NCI-H146 (cell line): ENCODE measurements around the gene IFNLR1.

Source experiments
- DNase-seq: peaks from one replicate; lab custom pipeline; 2025; lab: John Stamatoyannopoulos, UW

IFNLR1 gene

DNA sequence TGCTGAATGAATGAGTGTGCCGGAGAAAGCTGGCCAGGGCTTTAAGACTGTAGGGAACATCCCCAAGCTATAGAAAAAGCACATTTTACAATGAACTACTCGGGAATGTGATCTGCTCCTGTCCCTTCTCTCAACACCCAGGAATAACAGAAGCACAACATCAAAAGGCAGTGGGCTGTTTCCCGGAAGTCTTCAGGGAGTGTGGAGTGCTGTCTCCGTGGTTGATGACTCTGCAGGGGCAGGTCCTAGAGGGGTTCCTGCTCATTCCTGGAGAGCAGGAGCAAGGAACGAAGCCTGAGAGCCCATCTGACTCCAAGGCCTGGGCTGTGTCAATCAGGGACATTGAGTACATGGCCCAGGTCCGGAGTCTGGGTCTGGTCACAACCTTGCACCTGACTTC, 39.3 kb downstream of the IFNLR1 start:
- no peak for DNase-seq

GRCh38 chr1:24147194-24147593, 39.9 kb downstream of the IFNLR1 start:
- no peak for DNase-seq

DNA sequence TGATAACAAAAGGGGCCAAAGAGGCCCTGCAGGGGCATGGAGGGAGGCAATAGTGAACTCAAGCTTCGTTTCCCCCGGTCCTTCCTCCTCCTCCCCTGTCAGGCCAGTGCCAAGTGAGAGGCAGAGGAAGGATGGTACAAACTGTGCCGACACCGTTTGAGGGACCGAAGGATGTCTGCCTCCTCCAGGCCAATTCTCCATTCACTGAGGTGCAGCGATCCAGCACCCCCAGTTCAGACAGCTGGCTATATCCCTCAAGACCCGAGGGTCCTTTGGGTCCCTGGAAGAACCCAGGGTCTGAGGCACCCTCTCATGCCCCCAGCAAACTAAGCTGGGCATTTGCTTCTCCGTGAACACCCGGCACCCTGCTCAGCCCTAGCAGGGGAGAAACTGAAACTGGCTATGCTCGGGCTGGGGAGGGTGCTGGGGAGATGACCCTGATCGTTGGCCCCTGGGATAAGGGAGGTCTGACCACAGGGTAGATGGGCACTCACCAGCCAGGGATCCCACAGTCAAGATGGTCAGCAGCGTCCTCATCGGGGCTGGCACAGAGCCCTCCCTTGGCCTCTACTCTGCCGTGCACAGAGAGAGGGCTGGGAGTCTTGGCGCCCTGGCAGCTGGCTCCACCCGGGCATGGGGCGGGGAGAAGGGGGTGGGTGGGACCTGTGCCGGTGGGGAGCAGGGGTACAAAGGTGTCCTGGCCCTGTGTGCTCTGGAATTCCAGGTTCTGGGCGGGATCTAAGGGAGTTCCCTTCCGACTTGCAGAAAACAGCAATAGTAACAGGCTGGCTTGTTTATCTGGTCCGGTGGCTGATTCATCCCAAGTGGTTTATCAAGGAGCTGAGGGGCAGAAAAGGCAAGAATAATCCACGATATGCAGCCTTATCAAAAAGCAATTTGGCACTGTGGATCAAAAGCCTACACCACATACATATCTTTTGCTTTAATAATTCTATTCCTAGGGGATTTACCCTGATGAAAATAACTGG, 44.2 kb downstream of the IFNLR1 start, which contains the start of gene IL22RA1:
TSS of gene IL22RA1 (minus strand) at position 595 of the 989 bp plus-strand sequence. CDS start at position 537, 58 bp downstream.
- peak; percentile 28 for DNase-seq

DNA sequence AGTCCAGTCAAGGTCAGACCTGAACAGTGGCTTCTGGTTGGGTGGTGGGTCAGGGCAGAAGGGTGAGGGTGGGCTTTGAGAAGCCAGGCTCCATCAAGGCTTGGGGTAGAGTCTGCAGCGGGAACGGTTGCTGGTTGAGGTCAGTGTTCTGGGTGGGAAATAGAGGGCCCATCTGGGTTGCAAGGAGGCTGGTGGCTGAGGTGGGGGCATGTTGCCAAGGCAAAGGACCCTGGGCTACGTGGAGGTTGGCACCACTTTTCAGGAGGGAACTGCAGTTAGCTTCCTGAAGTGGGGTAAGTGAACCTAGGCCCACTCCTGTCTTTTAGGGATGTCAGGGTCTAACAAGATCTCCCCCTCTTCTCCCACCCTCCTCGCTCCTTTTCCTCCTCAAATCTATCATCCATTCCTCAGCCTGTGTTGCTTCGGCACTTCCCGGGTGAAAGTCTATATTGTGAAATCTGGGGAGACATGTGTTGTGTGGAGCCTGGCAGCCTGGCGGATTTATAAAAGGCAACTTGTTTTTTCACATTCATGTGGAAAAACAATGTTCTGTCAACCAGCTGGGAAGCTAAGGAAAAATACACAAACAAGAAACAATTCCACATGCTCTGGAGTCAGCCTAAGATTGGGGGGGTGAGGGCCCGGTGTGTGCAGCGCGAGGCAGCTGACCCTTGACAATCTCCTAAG, 45.6 kb downstream of the IFNLR1 start:
- no peak for DNase-seq

GRCh38 chr1:24140741-24141181, 46.3 kb downstream of the IFNLR1 start:
- DNase-seq: no peak

DNA sequence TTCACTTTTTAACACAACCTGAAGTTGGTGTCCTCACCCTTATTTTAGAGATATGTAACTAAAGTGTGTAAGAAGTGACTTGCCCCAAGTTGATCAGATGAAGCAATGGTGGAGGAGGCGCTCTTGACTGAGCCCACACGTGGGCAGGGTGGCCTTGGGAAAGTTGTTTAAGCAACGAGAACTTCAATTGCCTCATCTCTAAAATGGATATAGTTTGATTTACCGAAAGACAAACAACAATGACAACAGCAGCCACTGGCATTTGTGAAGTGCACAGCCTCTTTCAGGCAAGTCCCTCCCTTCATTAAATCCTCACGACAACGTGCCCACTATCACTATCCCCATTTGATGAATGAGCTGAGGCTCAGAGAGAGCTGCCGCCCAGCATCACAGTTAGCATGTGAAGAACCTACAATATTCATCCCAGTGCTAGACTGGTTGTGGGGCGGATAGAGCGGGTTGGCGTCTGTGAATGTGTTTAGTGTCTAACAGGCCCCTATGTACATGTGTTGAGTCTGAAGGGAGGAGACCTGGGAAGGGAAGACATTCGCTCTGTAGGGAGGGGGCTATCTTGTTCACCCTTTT, 47.2 kb downstream of the IFNLR1 start:
- no peak for DNase-seq

DNA sequence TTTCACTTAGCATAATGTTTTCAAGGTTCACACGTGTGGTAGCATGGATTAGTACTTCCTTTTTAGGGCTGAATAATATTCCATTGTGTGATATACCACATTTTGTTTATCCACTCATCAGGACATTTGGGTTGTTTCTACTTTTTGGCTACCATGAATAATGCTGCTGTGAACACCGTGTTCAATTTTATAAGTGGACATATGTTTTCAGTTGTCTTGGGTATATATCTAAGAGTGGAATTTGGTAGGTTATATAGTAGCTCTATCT, 47.9 kb downstream of the IFNLR1 start:
- no peak for DNase-seq

GRCh38 chr1:24138476-24139221, 48.4 kb downstream of the IFNLR1 start:
- DNase-seq: no peak

GRCh38 chr1:24136956-24137539, 50.0 kb downstream of the IFNLR1 start:
- peak; percentile 9 for DNase-seq

- DNase-seq: no peak
These were observed 52.7 kb downstream of the IFNLR1 start for GRCh38 chr1:24134376-24134775.

DNA sequence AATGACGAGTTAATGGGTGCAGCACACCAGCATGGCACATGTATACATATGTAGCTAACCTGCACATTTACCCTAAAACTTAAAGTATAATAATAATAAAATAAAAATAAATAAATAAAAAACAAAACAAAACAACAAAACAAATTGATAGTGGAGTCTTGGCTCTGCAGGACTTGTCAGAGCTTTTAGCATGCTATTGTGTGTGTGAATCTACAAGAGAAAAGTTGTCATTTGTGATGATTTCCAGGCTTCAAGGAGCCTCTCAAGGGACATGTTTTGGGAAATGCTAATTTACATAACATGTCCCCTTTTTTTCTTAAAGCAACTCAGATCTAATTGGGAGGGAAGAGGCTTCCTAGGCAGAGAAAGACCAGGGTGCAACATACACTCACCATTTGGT, 53.3 kb downstream of the IFNLR1 start:
- no peak for DNase-seq

GRCh38 chr1:24130385-24130784, 56.7 kb downstream of the IFNLR1 start:
- DNase-seq: no peak

DNA sequence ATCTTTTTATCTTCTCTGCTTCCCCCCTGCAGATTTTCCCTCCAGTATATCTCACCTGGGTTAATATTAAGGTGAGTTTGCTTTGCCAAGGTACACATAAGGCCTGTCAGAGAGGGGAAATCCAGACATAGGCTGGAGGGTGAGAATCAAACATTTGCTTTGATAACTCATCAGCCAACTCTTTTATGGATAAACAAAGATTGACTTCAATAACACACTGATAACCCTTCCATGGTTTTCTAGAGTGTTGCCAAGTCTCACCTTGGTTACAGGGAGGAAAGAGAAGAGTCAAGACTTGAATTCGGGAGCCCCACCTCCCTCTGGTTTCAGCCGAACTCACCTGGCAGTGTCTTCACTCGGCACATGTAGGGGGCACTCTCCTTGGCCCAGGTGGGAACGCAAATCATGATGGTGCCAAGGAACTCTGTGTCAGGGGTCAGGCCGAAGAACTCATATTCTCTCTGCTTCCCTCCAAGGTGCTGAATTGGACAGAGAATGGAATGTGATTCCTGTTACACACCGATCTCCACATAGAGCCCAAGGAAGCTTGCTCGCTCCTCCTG, 59.2 kb downstream of the IFNLR1 start:
- no peak for DNase-seq

DNA sequence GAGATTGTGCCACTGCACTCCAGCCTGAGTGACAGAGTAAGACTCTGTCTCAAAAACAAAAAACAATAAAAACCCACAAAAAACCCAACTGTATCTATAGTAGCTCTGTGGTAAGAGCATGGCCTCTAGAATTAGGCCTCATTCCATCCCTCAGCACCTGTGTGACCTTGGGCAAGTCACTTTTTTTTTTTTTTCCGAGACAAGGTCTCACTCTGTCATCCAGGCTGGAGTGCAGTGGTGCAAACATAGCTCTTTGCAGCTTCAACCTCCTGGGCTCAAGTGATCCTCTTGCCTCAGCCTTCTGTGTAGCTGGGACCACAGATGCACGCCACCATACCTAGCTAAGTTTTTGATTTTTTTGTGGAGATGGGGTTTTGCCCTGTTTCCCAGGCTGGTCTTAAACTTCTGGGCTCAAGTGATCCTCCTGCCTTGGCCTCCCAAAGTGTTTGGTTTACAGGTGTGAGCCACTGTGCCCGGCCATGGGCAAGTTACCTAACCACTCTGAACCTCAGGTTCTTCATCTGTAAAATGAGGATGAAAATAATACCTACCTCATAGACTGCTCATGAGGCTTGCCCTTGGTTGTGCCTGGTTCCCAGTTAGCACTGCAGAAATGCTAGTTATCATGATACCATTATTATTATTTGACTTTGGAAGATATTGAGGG, 59.8 kb downstream of the IFNLR1 start:
- no peak for DNase-seq

DNA sequence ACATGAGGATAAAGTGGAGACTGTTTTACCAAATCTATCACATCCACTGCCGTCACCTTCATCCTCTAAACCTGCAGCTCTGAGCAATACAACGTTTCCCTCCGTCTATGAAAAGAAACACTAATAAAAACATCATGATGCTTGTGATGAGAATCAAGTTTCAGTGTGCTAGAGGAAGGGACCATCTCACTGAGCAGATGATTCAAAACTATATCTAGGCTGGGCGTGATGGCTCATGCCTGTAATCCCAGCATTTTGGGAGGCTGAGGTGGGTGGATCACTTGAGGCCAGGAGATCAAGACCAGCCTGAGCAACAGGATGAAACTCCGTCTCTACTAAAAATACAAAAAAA, 60.4 kb downstream of the IFNLR1 start:
- DNase-seq: no peak

GRCh38 chr1:24126018-24126671, 60.9 kb downstream of the IFNLR1 start:
- DNase-seq: no peak

DNA sequence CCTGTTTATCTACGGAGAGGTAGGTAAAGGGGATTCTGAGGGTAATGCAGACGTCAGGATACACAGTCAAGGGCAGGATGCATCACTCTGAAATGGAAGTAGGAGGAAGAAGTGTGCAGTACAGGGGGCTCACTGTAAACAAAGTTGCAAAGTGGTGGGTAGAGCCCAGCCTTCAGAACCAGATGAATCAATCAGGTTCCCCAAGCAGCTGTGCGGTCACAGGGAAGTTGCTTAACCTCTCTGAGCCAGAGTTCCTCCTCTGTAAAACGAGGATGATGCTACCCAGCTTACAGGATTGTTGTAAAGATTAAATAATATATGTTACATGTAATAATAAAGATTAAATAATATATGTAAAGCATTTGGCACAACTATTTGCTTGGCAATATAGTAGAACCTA, 61.6 kb downstream of the IFNLR1 start:
- no peak for DNase-seq

DNA sequence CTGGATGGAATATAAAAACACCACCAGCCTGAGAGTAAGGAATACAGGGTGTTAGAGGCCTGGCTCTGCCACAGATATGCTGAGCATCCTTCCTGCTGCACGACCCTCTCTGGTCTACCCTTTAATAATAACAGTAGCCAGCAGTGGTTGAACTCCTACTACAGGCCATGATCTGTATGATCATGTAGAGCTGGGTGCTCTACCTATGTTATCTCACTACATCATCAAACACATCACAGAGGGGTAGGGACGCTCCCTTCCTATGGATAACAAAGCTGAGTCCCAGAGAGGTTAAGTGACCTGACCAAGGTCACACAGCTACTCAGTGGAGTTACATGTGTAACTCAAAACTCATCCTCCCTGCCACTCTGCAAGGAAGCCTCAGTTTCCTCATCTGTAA, 62.1 kb downstream of the IFNLR1 start:
- DNase-seq: no peak

- no peak for DNase-seq
These were observed 63.5 kb downstream of the IFNLR1 start for GRCh38 chr1:24123611-24124010.

GRCh38 chr1:24122776-24123175, 64.3 kb downstream of the IFNLR1 start:
- no peak for DNase-seq
